Right lung (tissue), 5 donors: Measurements from ENCODE around the gene RTL10. TPM values are rescaled to one million over a fixed set of nuclear protein-coding genes. Genes with fewer than 3 reads are reported as not detected.

ENCODE experiments used
- DNase-seq, 2 donors: peaks; one replicate each; pipeline ENCODE4 v3.0.0-alpha.2; 2013
- polyA plus RNA-seq, 5 donors: library from polyadenylated mRNA; unstranded; fragments of 120-200 nt; gene quantifications; one replicate each; pipeline versions ENCODE4 v1.2.1 to v1.2.3, GENCODE V29; 2013; ENCODE audit warnings: inconsistent platforms in 1 of 5, low replicate concordance in 1 of 5; ENCODE audit not compliant: insufficient read length in 5 of 5, insufficient read depth in 1 of 5

RTL10 gene
- polyA plus RNA-seq, 5 donors, result 16.6 to 31.6 (median 29.9) TPM

- DNase-seq, result no peak
These were observed 12.9 kb upstream of the RTL10 start for GRCh38 chr22:19867617-19868016.

- DNase-seq, result no peak
These were observed 12.0 kb upstream of the RTL10 start for GRCh38 chr22:19866665-19867009.

GRCh38 chr22:19865141-19865829 is 10.6 kb upstream of the RTL10 start:
- DNase-seq, result no peak

- no peak for DNase-seq
These were observed 9.9 kb upstream of the RTL10 start for GRCh38 chr22:19864538-19865106.

GRCh38 chr22:19863571-19863970 is 8.9 kb upstream of the RTL10 start:
- DNase-seq, result no peak

GRCh38 chr22:19862619-19863246 is 8.1 kb upstream of the RTL10 start:
- DNase-seq, result no peak

GRCh38 chr22:19859861-19860510 is 5.3 kb upstream of the RTL10 start:
- DNase-seq, result no peak

GRCh38 chr22:19857382-19857781 is 2.7 kb upstream of the RTL10 start:
- DNase-seq, result no peak

- DNase-seq, result peak; percentile 54 to 56
These were observed 1.1 kb upstream of the RTL10 start for GRCh38 chr22:19855504-19856409.

- no peak for DNase-seq
These were observed 546 bp downstream of the RTL10 start for GRCh38 chr22:19853879-19854777.

- DNase-seq, result no peak
These were observed 1.4 kb downstream of the RTL10 start for GRCh38 chr22:19853058-19853878.

GRCh38 chr22:19852177-19852781 is 2.4 kb downstream of the RTL10 start:
- DNase-seq, result no peak

- no peak for DNase-seq
These were observed 3.1 kb downstream of the RTL10 start for GRCh38 chr22:19851291-19852176.

GRCh38 chr22:19850763-19851109 is 3.9 kb downstream of the RTL10 start:
- DNase-seq, result no peak

- DNase-seq, result peak; percentile 73 to 76
These were observed 4.6 kb downstream of the RTL10 start for GRCh38 chr22:19849835-19850762.

- DNase-seq, result no peak
These were observed 6.1 kb downstream of the RTL10 start for GRCh38 chr22:19848298-19849224.
